ENCODE results near the gene MYO10. TPM values are rescaled to one million over a fixed set of nuclear protein-coding genes. Genes with fewer than 3 reads are reported as not detected.
A peak's percentile ranks its signal among the peaks of the same experiment; 100 is the strongest.

The MYO10 gene
- polyA plus RNA-seq, 3 donors = 0.23 to 1.1 (median 0.35) TPM

GRCh38 chr5:16907270-16907669 is 28.8 kb downstream of the MYO10 start:
- intact Hi-C loops (cut with micrococcal nuclease) = no loop called here
- Mint-ChIP-seq H3K4me1 (peaks cover 4% of the 10 kb centered on the region), H3K27me3 (ENCODE audit: low read depth in 3 of 3) (peaks cover 0 to 3% (median 0%) of the 10 kb centered on the region in 3 donors), H3K27ac (no peak overlapping the region), H3K4me3 (no peak overlapping the region), H3K36me3 (no peaks in the 10 kb centered on the region), H3K9me3 (peaks cover 0 to 20% (median 10%) of the 10 kb centered on the region in 7 donors)
- Histone ChIP-seq H3K9me3 (replicated peaks in 1 of 2; ENCODE audit: control insufficient read depth in 1 of 2, insufficient read depth in 1 of 2, low read length in 2 of 2) (peaks cover 3 to 4% of the 10 kb centered on the region in 2 donors), H2AFZ (ENCODE audit: insufficient read depth, low read depth, low read length, poor library complexity, severe bottlenecking) (no peak overlapping the region), H3K36me3 (replicated peaks in 1 of 2; ENCODE audit: control insufficient read depth in 1 of 2, insufficient read depth in 2 of 2, low read length in 2 of 2) (no peaks in the 10 kb centered on the region), H3K4me2 (replicated peaks; ENCODE audit: extremely low read depth, low read length, poor library complexity, severe bottlenecking) (no peak overlapping the region), H3K79me2 (ENCODE audit: insufficient read depth, low read length) (no peaks in the 10 kb centered on the region), H3K27me3 (ENCODE audit: control insufficient read depth in 2 of 2, insufficient read depth in 2 of 2, low read length in 2 of 2) (no peaks in the 10 kb centered on the region), H3K9ac (ENCODE audit: insufficient read depth, low read length, poor library complexity, severe bottlenecking) (no peak overlapping the region), H3K27ac (ENCODE audit: low read depth in 1 of 2, low read length in 2 of 2) (no peak overlapping the region), H3K4me3 (replicated peaks in 1 of 3; ENCODE audit: low read depth in 2 of 3, low read length in 3 of 3) (no peak overlapping the region), H3K4me1 (ENCODE audit: control insufficient read depth in 1 of 2, insufficient read depth in 2 of 2, low read length in 2 of 2) (no peaks in the 10 kb centered on the region), H4K20me1 (ENCODE audit: insufficient read depth, low read length) (no peaks in the 10 kb centered on the region)
- no peak for DNase-seq
- no peak for TF ChIP-seq CTCF (IDR thresholded peaks at IDR 0.05)
- WGBS (ENCODE audit: insufficient coverage) = no CpG with 5 or more reads among the region's 4 CpGs

- Histone ChIP-seq H3K9me3 (replicated peaks in 1 of 2; ENCODE audit: control insufficient read depth in 1 of 2, insufficient read depth in 1 of 2, low read length in 2 of 2) (peaks cover 3 to 4% of the 10 kb centered on the region in 2 donors), H3K27me3 (ENCODE audit: control insufficient read depth in 2 of 2, insufficient read depth in 2 of 2, low read length in 2 of 2) (no peaks in the 10 kb centered on the region), H3K36me3 (replicated peaks in 1 of 2; ENCODE audit: control insufficient read depth in 1 of 2, insufficient read depth in 2 of 2, low read length in 2 of 2) (no peaks in the 10 kb centered on the region), H3K4me2 (replicated peaks; ENCODE audit: extremely low read depth, low read length, poor library complexity, severe bottlenecking) (no peak overlapping the region), H3K4me3 (replicated peaks in 1 of 3; ENCODE audit: low read depth in 2 of 3, low read length in 3 of 3) (no peak overlapping the region), H3K27ac (ENCODE audit: low read depth in 1 of 2, low read length in 2 of 2) (no peak overlapping the region), H2AFZ (ENCODE audit: insufficient read depth, low read depth, low read length, poor library complexity, severe bottlenecking) (no peak overlapping the region), H3K4me1 (ENCODE audit: control insufficient read depth in 1 of 2, insufficient read depth in 2 of 2, low read length in 2 of 2) (no peaks in the 10 kb centered on the region), H4K20me1 (ENCODE audit: insufficient read depth, low read length) (no peaks in the 10 kb centered on the region), H3K9ac (ENCODE audit: insufficient read depth, low read length, poor library complexity, severe bottlenecking) (no peak overlapping the region), H3K79me2 (ENCODE audit: insufficient read depth, low read length) (no peaks in the 10 kb centered on the region)
- H3K27me3 Mint-ChIP-seq (ENCODE audit: low read depth in 3 of 3) = peaks cover 0 to 3% (median 0%) of the 10 kb centered on the region in 3 donors
- no peak overlapping the region for H3K4me3 Mint-ChIP-seq
- 100% methylated on average over 4 of the region's 4 CpGs for WGBS (ENCODE audit: insufficient coverage)
- H3K27ac Mint-ChIP-seq = peak overlapping the region in 1 of 7 donors; percentile 77
- peaks cover 4% of the 10 kb centered on the region for H3K4me1 Mint-ChIP-seq
- peaks cover 0 to 20% (median 10%) of the 10 kb centered on the region in 7 donors for H3K9me3 Mint-ChIP-seq
- intact Hi-C loops (cut with micrococcal nuclease) = no loop called here
- no peak for TF ChIP-seq CTCF (IDR thresholded peaks at IDR 0.05)
- H3K36me3 Mint-ChIP-seq = no peaks in the 10 kb centered on the region
- no peak for DNase-seq
Observed at GRCh38 chr5:16906255-16906654, 29.8 kb downstream of the MYO10 start.
